ENCODE results near the gene GRIN2A.

GRIN2A gene

DNA sequence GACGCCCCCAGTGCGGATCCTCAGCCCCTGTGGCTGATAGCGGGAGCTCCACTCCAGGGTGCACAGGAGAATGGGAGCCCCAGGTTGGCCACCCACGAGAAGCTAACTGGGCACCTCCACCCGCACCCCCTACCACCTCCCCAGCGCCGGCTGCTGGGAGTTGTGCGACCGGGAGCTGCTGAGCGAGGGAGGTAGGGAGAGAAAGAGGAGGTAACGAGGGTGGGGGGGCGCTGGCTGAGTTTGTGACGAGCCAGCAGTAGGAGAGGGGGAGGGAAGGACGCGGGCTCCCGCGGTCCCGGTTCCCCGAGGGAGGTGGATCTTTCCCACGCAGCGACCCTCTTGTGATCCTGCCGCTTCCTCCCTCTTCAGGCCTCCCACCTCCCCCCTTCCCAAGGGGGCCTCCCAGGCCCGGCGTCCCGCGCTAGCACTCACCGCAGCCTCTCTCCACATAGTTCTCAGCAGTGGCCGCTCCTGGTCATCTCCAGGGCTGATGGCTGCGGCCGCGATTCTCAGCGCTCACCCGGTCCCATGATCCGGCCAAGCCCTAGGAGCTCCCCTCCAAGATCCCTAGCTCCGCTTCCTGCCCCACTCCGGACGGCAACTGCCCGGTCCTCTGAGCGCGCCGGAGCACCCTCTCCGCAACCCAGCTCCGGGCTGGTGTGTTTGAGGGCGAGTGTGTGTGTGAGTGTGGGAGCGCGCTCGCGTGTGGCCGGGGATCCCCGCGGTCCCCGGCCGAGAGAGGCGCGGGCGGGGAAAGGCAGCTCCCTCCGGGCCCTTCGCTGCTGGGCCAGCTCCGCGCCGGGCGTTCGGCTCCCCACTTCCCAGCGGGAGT is at the start of gene GRIN2A:
TSS of gene GRIN2A (minus strand) at position 207 of the 832 bp plus-strand sequence. CDS start 2,017 bp downstream, outside the sequence.
- Histone ChIP-seq H3K36me3 (ENCODE audit: insufficient read depth, low read length) (no peaks in the 10 kb centered on the region), H3K4me3 (ENCODE audit: low read depth in 1 of 2, low read length in 2 of 2) (peak within 1 kb of the TSS; percentile 28 to 45), H3K4me1 (ENCODE audit: insufficient read depth, low read length) (peaks cover 6% of the 10 kb centered on the region), H3K9ac (ENCODE audit: low read length) (no peak within 1 kb of the TSS), H3K9me3 (ENCODE audit: low read length) (no peaks in the 10 kb centered on the region), H3K27me3 (ENCODE audit: control insufficient read depth in 1 of 2, insufficient read depth in 2 of 2, low read length in 2 of 2) (peaks cover 13 to 45% of the 10 kb centered on the region in 2 donors), H3K27ac (ENCODE audit: low read depth, low read length) (no peak within 1 kb of the TSS)

DNA sequence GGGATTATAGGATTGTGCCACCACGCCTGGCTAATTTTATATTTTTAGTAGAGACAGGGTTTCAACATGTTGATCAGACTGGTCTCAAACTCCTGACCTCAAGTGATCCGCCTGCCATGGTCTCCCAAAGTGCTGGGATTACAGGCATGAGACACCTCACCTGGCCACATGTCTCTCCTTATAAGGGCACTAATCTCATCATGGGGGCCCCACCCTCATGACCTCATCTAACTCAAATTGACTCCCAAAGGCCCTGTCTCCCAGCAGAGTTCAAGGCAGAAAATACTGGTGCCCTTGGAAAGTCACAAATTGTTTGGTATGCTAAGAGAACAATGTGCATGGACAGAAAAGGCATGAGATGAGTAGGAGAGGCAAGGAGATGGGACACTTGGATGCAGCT is 49.3 kb upstream of the GRIN2A start:
- H3K9me3 ChIP-seq (ENCODE audit: low read length), result no peaks in the 10 kb centered on the region
- H3K27ac ChIP-seq (ENCODE audit: low read depth, low read length), result no peak overlapping the region
- H3K4me1 ChIP-seq (ENCODE audit: insufficient read depth, low read length), result no peaks in the 10 kb centered on the region
- H3K27me3 ChIP-seq (ENCODE audit: control insufficient read depth in 1 of 2, insufficient read depth in 2 of 2, low read length in 2 of 2), result no peaks in the 10 kb centered on the region
- H3K36me3 ChIP-seq (ENCODE audit: insufficient read depth, low read length), result no peaks in the 10 kb centered on the region
- no peak overlapping the region for H3K4me3 ChIP-seq (ENCODE audit: low read depth in 1 of 2, low read length in 2 of 2)
- H3K9ac ChIP-seq (ENCODE audit: low read length), result no peak overlapping the region

DNA sequence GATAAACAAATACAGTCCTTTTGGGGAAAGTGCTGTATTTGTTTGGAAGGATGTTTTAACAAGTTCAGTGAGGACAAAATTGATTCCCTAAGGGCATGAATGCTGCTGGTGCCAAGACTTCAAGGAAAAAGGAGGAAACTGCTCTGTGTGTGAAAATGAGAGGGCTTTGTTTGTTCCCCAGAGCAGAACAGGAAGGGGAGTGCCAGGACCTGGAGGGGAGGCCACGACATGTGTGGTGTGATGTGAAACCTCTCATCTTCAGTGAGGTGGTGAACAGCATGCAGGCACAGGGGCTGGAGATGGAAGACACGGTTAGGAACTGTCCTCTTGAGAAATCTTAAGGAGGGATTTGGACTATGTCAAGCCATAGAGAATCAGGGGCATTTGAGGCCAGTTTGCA is 46.6 kb upstream of the GRIN2A start:
- Histone ChIP-seq H3K27me3 (ENCODE audit: control insufficient read depth in 1 of 2, insufficient read depth in 2 of 2, low read length in 2 of 2) (no peaks in the 10 kb centered on the region), H3K36me3 (ENCODE audit: insufficient read depth, low read length) (no peaks in the 10 kb centered on the region), H3K27ac (ENCODE audit: low read depth, low read length) (no peak overlapping the region), H3K4me3 (ENCODE audit: low read depth in 1 of 2, low read length in 2 of 2) (no peak overlapping the region), H3K9ac (ENCODE audit: low read length) (no peak overlapping the region), H3K9me3 (ENCODE audit: low read length) (no peaks in the 10 kb centered on the region), H3K4me1 (ENCODE audit: insufficient read depth, low read length) (no peaks in the 10 kb centered on the region)

DNA sequence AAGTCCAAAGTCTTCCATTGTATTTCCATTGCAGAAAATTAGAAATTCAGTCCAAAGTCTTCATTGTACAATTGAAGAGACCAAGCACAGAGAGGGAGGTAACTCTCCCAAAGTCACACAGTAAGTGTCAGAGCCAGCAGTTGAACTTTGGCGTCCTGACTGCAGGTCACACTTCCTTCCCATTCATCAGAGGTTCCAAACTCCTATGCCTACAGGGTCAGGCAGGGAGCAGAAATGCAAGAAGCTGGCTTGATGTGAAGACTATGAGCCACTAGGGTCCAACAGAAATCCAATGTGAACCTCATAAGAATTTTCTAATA is 44.7 kb upstream of the GRIN2A start:
- no peaks in the 10 kb centered on the region for H3K36me3 ChIP-seq (ENCODE audit: insufficient read depth, low read length)

DNA sequence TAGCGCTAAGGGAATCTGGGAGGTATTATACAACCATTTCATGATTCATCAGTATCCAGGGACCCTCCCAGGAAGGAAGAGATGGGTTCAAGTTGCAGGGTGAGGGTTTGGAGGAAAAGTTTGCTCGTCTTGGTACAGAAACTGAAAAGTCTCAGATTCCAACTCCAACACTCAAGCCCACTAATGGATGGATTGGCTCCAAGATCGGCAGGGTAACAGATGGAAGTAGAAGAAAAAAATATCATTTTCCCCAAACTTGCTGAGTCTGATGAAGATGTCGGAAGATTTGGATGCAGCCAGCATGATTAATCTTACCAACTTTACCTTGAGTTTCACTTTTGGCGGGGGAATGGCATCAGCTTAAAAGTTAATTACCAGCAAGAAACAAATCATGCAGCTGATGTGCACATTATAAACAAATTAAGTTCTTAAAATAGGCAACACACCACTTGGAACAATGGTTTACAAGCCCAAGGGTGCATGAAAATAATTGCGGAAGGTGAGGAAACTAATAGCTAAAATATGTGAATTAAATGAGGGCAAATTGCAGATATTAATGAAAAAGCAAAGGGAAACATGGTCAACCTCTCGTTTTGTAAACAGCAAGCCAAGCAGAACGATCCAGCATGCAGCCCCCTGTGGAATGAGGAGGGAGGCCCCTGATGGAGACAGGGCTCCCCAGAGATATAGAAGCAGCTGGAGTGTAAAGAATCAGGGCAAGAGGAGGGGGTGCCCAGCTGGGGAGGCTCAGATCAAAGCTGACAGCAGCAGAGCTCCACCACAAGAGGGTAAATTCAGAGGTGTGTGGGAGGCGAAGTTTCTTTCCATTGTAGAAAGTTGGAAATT is 44.1 kb upstream of the GRIN2A start:
- H3K9me3 ChIP-seq (ENCODE audit: low read length), result no peaks in the 10 kb centered on the region
- peaks cover 0 to 6% of the 10 kb centered on the region in 2 donors for H3K27me3 ChIP-seq (ENCODE audit: control insufficient read depth in 1 of 2, insufficient read depth in 2 of 2, low read length in 2 of 2)
- H3K4me3 ChIP-seq (ENCODE audit: low read depth in 1 of 2, low read length in 2 of 2), result no peak overlapping the region
- no peaks in the 10 kb centered on the region for H3K36me3 ChIP-seq (ENCODE audit: insufficient read depth, low read length)
- no peak overlapping the region for H3K9ac ChIP-seq (ENCODE audit: low read length)
- no peak overlapping the region for H3K27ac ChIP-seq (ENCODE audit: low read depth, low read length)
- no peaks in the 10 kb centered on the region for H3K4me1 ChIP-seq (ENCODE audit: insufficient read depth, low read length)

More for the DNA sequence above, 44.7 kb upstream of the GRIN2A start:
- H3K4me3 ChIP-seq (ENCODE audit: low read depth in 1 of 2, low read length in 2 of 2), result no peak overlapping the region
- no peak overlapping the region for H3K9ac ChIP-seq (ENCODE audit: low read length)
- H3K9me3 ChIP-seq (ENCODE audit: low read length), result no peaks in the 10 kb centered on the region
- no peaks in the 10 kb centered on the region for H3K4me1 ChIP-seq (ENCODE audit: insufficient read depth, low read length)
- H3K27me3 ChIP-seq (ENCODE audit: control insufficient read depth in 1 of 2, insufficient read depth in 2 of 2, low read length in 2 of 2), result peaks cover 0 to 6% of the 10 kb centered on the region in 2 donors
- no peak overlapping the region for H3K27ac ChIP-seq (ENCODE audit: low read depth, low read length)

DNA sequence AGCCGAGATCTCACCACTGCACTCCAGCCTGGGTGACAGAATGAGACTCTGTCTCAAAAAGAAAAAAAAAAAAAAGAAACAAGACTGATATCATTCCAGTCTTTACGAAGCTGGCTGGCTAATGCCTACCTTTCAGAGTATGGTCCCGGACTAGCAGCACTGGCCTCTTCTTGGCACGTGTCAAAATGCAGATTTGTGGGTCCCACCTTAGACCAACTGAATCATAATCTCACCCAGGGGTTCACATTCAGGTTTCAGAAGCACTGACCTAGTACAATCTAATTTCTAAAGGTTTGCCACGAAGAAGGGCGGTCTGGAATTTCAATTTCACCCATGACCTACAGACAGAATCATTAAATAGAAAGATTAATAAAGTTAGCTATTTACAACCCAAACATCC is 43.4 kb upstream of the GRIN2A start:
- Histone ChIP-seq H3K9me3 (ENCODE audit: low read length) (no peaks in the 10 kb centered on the region), H3K27me3 (ENCODE audit: control insufficient read depth in 1 of 2, insufficient read depth in 2 of 2, low read length in 2 of 2) (peaks cover 0 to 6% of the 10 kb centered on the region in 2 donors), H3K27ac (ENCODE audit: low read depth, low read length) (no peak overlapping the region), H3K9ac (ENCODE audit: low read length) (no peak overlapping the region), H3K36me3 (ENCODE audit: insufficient read depth, low read length) (no peaks in the 10 kb centered on the region), H3K4me1 (ENCODE audit: insufficient read depth, low read length) (no peaks in the 10 kb centered on the region), H3K4me3 (ENCODE audit: low read depth in 1 of 2, low read length in 2 of 2) (no peak overlapping the region)

DNA sequence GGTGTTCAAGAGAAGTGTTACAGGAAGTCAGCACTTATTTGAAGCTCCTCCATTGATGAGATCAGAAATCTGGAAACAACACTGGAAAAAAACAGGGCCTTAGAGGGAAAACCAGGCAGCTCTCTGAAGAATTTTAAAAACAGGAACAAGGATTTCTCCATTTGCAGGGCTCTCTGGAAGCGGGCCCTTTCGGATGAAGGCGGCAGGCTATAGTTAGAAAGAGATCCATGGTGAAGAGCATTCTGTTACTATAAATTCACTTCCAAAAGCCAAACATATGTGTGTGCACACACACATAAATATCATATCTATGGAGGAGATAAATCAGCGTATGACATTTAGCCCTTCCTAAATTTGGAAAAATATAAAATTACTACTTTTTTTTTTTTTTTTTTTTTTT is 42.6 kb upstream of the GRIN2A start:
- H3K4me3 ChIP-seq (ENCODE audit: low read depth in 1 of 2, low read length in 2 of 2), result no peak overlapping the region
- no peaks in the 10 kb centered on the region for H3K36me3 ChIP-seq (ENCODE audit: insufficient read depth, low read length)
- no peak overlapping the region for H3K9ac ChIP-seq (ENCODE audit: low read length)
- H3K9me3 ChIP-seq (ENCODE audit: low read length), result no peaks in the 10 kb centered on the region
- H3K27me3 ChIP-seq (ENCODE audit: control insufficient read depth in 1 of 2, insufficient read depth in 2 of 2, low read length in 2 of 2), result peaks cover 0 to 6% of the 10 kb centered on the region in 2 donors
- no peak overlapping the region for H3K27ac ChIP-seq (ENCODE audit: low read depth, low read length)
- no peaks in the 10 kb centered on the region for H3K4me1 ChIP-seq (ENCODE audit: insufficient read depth, low read length)

DNA sequence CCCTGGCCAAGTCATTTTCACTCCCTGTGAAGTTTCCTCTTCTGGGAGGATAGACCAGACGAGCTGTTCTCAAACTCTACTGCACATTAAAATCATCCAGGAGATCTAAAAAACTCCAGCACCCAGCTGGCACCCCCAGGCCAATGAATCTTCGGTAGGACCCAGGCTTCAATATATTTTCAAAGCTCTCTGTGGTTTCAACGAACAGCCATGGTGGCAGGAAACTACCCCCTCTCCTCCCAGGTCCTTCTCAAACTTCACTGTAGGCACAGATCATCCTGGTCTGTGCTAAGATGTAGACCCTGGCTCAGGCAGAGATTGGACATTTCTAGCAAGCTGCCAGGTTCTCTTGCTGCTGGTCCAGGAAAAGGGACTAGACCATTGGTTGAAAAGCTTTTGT is 38.7 kb upstream of the GRIN2A start:
- Histone ChIP-seq H3K9me3 (ENCODE audit: low read length) (no peaks in the 10 kb centered on the region), H3K36me3 (ENCODE audit: insufficient read depth, low read length) (no peaks in the 10 kb centered on the region), H3K27me3 (ENCODE audit: control insufficient read depth in 1 of 2, insufficient read depth in 2 of 2, low read length in 2 of 2) (peaks cover 0 to 6% of the 10 kb centered on the region in 2 donors), H3K4me1 (ENCODE audit: insufficient read depth, low read length) (no peaks in the 10 kb centered on the region), H3K9ac (ENCODE audit: low read length) (no peak overlapping the region), H3K27ac (ENCODE audit: low read depth, low read length) (no peak overlapping the region), H3K4me3 (ENCODE audit: low read depth in 1 of 2, low read length in 2 of 2) (no peak overlapping the region)

DNA sequence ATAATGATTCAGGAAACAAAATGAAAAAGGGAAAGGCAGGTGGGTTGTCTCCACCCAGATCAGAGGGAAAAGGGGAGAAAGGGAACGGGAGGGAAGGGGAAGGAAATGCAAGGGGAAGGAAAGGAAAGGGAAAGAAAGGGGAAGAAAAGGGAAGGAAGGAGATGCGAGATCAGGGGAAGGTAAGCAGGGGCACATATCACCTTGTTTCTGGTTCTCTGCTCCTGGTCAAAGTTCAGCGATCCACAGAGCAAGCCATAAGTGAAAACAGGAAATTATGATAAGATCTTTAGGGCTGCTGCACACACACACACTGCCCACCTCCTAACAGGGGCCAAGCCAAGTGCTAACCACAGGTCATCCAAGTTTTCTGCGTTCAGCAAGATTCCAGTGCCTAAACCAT is 37.5 kb upstream of the GRIN2A start:
- H3K9me3 ChIP-seq (ENCODE audit: low read length), result no peaks in the 10 kb centered on the region
- H3K4me1 ChIP-seq (ENCODE audit: insufficient read depth, low read length), result no peaks in the 10 kb centered on the region
- H3K9ac ChIP-seq (ENCODE audit: low read length), result no peak overlapping the region
- H3K4me3 ChIP-seq (ENCODE audit: low read depth in 1 of 2, low read length in 2 of 2), result no peak overlapping the region
- no peak overlapping the region for H3K27ac ChIP-seq (ENCODE audit: low read depth, low read length)
- peaks cover 0 to 6% of the 10 kb centered on the region in 2 donors for H3K27me3 ChIP-seq (ENCODE audit: control insufficient read depth in 1 of 2, insufficient read depth in 2 of 2, low read length in 2 of 2)
- no peaks in the 10 kb centered on the region for H3K36me3 ChIP-seq (ENCODE audit: insufficient read depth, low read length)

DNA sequence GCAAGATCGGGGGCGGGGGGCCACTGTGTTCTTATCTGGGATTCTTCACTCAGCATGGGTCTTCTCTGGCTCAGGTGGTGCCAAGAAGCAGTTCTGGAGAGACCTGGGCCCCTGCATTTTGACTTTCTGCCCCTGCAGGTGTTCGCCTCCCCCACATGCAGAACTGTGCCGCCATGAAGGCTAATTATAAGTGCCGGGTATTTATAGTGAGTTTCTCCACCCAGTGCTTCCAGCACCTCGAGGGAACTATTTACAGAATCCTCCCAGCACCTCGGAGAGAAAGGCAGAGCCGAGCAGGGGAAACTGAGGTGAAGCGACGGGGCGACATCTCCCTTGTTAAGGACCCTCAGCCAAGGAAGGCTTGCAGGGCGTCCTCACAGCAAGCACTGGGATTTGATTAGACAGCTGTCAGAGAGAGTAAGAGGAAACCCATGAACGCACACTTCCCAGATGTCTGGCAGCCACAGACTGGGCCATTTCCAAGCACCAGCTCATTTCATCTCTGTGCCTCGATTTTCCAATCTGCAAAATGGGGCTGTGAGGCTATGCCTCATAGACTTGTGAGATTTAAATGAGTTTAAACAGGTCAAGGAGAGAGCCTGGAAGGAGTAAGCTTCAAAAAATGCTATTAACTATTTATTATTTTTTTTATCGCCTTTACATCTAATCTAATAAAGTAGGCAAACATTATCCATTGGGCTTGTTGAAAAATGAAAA is 36.4 kb upstream of the GRIN2A start:
- no peaks in the 10 kb centered on the region for H3K36me3 ChIP-seq (ENCODE audit: insufficient read depth, low read length)
- H3K4me3 ChIP-seq (ENCODE audit: low read depth in 1 of 2, low read length in 2 of 2), result no peak overlapping the region
- no peaks in the 10 kb centered on the region for H3K9me3 ChIP-seq (ENCODE audit: low read length)
- no peaks in the 10 kb centered on the region for H3K4me1 ChIP-seq (ENCODE audit: insufficient read depth, low read length)
- H3K27me3 ChIP-seq (ENCODE audit: control insufficient read depth in 1 of 2, insufficient read depth in 2 of 2, low read length in 2 of 2), result peaks cover 0 to 6% of the 10 kb centered on the region in 2 donors
- H3K9ac ChIP-seq (ENCODE audit: low read length), result no peak overlapping the region
- H3K27ac ChIP-seq (ENCODE audit: low read depth, low read length), result no peak overlapping the region

DNA sequence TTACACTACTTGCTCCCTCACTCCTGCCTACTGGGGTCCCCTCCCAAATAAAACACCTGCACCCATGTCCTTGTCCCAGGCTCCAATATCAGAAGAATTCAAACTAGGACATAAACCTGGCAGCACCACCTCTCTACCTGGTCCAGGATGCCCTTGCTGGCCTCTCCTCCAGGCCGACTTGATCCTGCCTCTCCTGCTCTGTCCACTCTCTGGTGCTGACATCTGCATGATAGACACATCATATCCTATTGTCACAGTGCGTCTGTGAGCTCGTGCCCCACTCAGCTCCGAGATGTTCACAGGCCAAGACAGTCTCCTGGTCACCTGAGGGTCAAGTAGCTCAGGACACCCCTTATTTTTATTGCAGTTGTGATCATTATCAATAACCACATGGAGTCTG is 31.5 kb upstream of the GRIN2A start:
- H3K9ac ChIP-seq (ENCODE audit: low read length), result no peak overlapping the region
- H3K36me3 ChIP-seq (ENCODE audit: insufficient read depth, low read length), result no peaks in the 10 kb centered on the region
- H3K9me3 ChIP-seq (ENCODE audit: low read length), result no peaks in the 10 kb centered on the region
- H3K4me3 ChIP-seq (ENCODE audit: low read depth in 1 of 2, low read length in 2 of 2), result no peak overlapping the region
- no peaks in the 10 kb centered on the region for H3K27me3 ChIP-seq (ENCODE audit: control insufficient read depth in 1 of 2, insufficient read depth in 2 of 2, low read length in 2 of 2)
- H3K4me1 ChIP-seq (ENCODE audit: insufficient read depth, low read length), result no peaks in the 10 kb centered on the region
- H3K27ac ChIP-seq (ENCODE audit: low read depth, low read length), result no peak overlapping the region
